GM11168 (cell line): ENCODE data around the gene FBL.

Experiments used
- in situ Hi-C: fragments of 300-500 bp; cut with MboI; formaldehyde crosslinking; loops from one replicate; pipeline ENCODE4 v1.12.0; 2022; ENCODE audit warnings: low sequenced_read_pairs; ENCODE audit not compliant: unreplicated experiment

The FBL gene

DNA sequence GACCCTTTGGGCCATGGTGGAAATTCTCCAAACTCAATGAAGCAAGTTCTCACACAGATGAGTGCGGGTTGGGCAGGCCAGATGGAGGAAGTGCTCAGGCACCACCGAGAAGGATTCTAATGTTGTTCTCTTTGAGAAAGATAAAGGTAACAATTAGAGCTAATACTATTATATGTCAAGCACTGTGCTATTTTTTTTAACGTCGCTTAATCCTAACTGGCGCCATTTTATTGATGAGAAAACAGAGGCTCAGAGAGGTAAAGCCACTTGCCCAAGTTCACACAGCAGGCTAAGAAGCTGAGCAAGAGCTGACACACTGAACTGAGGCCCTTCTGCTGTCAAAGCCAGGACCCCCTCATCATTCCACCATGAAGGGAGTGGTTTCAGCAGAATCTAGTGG lies 1.0 kb downstream of the FBL start:
- in situ Hi-C loops = loop anchor here (10.0 kb wide), 1 partner anchor 50 kb away; no protein-coding TSS in a partner anchor

DNA sequence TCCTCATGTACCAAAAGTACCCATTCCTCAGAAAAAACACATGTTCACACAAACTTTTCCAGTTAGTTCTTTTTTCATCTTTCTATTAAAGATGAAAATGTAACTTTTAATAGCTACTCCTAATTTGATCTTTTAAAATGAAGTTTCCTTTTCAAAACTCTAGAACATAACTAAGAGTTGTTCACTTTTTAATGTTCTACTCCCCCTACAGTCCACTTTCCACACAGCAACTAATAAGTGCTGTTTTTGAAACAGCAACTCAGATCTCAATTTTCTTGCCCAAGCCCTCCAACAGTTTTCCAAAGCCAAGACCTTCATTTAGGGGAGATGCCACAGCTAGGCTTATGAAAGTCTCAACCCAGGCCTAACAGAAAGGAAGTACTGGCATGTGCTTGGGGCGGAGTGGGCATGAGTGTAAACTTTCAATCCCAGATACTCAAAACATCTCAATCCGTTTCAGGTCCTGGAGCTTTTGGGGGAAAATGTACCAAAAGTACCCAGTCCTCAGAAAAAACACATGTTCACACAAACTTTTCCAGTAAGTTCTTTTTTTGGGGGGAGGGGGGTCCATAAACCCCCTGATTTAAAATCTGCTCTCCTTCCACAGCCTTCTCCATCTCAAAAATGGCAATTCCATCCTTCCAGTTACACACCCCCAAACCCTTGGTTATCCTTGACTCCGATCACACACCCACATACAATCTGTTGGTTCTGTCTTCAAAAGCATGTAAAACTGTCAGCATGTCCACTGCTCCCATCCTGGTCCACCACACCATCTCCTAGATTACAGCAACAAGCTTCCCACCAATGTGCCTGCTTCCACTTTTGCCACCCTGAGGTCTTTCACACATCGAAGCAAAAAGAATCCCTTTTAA lies 2.0 kb downstream of the FBL start:
- in situ Hi-C loops = loop anchor here (5.0 to 10.0 kb wide), 3 partner anchors 49 to 297 kb away; no protein-coding TSS in a partner anchor

DNA sequence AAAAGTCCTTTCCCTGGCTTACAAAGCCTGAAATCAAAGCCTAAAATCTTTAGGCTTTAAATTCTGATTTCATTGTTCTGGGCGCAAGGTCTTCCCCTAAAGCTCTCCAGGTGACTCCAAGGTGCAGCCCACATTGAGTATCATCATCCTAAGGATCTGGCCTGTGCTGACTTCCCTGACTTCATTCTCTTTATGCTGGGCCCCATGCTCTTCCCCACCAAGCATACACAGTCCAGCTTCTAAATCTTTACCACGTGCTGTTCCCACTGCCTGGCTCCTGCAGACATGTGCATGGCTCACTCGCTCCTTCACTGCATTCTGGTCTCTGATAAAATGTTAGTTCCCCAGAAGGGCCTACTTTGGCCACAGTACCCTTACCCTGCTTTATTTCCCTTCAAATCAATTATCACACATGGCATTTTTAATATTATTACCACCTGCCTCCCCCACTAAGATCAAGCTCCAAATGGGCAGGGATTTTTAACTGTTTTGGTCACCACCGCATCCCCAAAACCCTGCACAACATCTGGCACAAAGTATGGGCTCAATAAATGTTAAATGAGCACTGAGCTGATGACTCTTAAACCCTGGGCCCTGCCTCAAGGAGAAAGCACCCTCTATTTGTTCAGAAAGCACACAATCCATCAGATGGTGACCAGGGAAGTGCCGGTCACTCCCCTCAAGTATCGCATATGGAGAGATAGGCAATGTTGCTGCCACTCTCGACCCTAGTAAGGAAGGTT lies 3.3 kb downstream of the FBL start:
- in situ Hi-C loops = loop anchor here (5.0 to 10.0 kb wide), 3 partner anchors 48 to 296 kb away; no protein-coding TSS in a partner anchor

DNA sequence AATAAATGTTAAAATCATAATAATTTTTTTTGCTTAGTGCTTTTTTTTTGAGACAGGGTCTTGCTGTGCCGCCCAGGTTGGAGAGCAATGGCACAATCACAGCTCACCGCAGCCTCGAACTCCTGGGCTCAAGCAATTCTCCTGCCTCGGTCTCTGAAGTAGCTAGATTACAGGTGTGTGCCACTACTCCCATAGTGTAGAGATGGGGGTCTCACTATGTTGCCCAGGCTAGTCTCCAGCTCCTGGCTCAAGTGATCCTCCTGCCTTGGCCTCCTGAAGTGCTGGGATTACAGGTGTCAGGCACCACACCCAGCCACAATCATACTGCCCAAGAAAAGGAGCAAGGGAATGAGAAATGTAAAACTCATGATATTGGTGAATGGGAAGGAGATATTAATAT lies 5.1 kb downstream of the FBL start:
- in situ Hi-C loops = loop anchor here (5.0 to 10.0 kb wide), 3 partner anchors 46 to 294 kb away; no protein-coding TSS in a partner anchor

DNA sequence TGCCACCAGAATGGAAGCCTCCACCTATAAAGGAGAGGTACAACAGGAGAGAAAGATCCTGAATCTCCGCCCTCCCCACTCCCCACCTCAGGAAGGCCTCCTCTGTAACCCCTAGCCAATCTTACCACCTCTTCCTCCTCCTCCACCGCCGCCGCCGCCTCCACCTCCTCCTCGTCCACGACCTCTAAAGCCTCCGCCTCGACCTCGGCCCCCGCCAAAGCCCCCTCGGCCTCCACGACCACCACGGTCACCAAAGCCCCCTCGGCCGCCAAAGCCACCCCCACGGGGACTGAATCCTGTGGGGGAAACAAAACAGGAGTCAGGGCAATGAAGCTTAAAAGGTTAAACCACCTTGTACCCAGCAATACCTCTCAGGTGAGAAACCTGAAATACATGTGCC lies 5.7 kb downstream of the FBL start:
- in situ Hi-C loops = loop anchor here (5.0 to 10.0 kb wide), 3 partner anchors 46 to 293 kb away; no protein-coding TSS in a partner anchor

DNA sequence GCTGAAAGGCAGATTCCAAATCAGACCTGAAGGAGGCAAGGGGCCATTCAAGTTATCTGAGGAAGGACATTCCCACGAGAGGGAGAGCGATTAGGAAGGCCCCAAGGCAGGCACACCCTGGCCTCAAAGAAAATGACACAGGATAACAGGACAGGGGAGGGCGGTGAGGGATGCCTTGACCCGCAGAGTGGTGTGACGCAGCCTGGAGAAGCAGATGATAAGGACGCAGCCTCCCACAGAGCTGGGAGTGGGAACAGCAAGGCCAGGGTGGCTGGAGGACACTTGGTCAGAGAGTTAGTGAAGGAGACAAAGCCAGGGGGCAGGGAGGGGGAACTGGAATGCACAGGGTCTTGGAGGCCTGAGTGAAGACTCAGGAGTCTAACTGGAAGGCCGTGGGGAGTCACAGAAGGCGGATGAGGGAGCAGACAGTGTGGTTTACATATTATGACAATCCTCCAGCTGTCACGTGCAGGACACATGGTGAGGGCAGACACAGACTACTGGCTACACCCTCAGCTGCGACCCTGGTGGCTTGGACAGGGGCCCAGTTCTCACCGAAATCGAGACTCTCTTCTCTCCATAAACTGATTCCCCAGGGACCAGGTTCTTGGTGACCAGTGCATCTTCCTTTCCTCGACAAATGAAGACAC lies 6.4 kb downstream of the FBL start:
- in situ Hi-C loops = loop anchor here (5.0 to 10.0 kb wide), 3 partner anchors 45 to 293 kb away; no protein-coding TSS in a partner anchor

DNA sequence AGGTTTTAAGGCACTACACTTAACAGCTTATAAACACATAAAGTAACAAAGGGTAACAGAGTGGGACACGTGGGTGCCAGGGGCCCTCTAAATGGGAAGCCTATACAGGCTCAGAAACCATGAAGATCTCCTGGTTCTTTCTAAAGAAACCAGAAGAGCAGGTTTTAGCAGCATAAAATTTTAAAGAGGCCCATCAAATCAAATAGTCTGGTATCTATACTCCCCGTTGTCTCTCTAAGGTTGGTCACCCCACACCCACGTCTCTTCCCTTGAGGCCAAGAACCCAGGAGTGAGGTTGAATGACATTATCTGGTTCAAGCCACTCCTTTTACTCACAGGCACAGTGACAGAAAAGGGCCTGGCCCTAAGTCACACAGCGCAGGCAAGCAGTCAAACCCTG lies 7.6 kb downstream of the FBL start:
- in situ Hi-C loops = no loop called here

DNA sequence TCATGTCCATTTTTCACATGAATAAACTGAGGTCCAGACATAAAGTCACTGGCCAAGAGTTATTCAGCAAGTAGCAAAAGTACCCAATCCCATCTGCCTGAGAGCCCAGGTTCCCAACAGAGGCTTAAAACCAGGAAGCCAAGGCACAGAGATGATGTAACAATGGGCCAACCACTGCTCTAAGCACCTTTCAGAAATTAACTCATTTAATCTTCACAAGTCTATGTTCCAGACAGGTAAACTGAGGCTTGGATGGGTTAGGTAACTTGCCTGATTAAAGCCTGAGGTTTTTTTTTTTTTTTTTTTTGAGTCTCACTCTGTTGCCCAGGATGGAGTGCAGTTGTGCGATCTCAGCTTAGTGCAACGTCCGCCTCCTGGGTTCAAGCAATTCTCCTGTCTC lies 8.2 kb downstream of the FBL start:
- in situ Hi-C loops = no loop called here

DNA sequence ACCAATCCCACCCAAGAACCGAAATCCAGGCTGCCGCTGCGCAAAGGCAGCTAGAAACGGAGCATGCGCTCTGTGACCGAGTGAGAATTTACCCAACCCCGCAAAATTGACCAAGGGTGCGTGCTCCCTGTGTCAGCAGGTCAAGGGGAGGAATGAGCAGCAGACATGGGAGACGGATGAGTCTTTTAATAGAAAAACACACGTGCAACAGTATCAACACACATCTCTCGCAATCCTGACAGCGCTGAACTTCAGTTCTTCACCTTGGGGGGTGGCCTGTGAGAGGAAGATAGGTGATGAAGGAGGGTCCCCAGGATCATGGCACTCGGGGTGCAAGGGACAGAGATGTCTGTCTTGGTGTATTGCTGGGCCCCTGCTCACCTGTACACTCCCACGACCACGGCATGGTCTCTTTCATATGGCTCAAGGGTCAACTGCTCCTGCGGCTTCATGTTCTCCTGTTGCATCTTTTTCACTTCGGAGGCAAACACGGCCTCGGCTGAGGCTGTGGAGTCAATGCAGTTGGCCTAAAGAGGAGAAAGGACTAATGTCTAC lies 11.8 kb downstream of the FBL start:
- in situ Hi-C loops = no loop called here

DNA sequence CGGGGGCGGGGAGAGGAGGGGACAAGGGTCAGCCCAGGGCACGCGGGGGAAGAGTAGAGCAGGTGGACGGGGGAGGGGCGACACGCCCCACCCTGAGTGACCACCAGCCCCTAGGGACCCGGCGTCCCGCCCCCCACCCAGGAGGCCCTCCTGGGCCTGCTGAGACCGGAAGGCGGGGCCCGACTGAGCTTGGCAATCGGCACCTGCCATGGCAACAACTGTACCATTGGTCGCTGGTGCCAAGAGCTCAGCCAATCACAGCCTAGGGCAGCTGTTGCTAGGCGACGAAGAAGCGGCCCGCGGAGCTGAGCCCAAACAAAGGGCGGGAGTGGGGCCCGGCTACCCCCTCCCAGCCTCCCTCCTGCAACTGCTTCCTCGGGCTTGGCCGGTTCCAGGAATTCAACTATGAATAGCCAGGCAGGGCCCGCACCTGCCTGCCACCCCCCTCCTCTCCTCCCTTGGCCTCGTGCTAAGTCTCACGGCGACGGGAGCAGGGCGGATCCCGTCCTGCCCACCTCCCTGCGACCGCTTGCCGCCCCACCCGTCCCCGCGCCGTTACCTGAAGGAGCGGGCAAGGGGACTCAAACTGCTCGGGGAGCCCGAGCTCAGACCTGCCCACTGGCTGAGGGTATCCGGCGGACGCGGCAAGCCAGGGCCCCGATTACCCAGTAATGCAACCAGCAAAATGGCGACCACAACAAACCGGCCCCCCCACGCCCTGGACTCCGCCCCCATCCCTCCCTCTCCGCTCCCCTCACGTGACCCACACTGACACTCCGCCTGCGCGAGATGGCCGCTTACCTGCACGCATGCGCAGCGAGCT lies 12.5 kb downstream of the FBL start, which contains the start of gene DYRK1B:
TSS of gene DYRK1B (minus strand) at position 699 of the 823 bp plus-strand sequence. CDS start 2,295 bp downstream, outside the sequence.
- in situ Hi-C loops = no loop called here

DNA sequence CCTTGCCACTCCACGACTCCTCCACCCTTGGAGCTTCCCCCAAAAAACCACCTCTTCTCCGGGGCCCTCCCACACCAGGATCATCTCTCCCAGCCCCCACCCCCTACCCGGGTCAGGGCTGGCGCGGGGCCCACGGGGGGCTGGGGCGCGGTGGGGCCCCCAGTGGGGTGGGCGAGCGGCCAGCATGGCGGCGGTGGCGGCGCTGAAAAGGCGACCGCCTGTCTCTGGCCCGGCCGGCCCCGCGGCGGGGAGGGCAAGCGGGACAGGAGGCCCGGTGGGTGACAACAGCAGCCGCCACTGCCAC lies 13.1 kb downstream of the FBL start:
- in situ Hi-C loops = no loop called here

DNA sequence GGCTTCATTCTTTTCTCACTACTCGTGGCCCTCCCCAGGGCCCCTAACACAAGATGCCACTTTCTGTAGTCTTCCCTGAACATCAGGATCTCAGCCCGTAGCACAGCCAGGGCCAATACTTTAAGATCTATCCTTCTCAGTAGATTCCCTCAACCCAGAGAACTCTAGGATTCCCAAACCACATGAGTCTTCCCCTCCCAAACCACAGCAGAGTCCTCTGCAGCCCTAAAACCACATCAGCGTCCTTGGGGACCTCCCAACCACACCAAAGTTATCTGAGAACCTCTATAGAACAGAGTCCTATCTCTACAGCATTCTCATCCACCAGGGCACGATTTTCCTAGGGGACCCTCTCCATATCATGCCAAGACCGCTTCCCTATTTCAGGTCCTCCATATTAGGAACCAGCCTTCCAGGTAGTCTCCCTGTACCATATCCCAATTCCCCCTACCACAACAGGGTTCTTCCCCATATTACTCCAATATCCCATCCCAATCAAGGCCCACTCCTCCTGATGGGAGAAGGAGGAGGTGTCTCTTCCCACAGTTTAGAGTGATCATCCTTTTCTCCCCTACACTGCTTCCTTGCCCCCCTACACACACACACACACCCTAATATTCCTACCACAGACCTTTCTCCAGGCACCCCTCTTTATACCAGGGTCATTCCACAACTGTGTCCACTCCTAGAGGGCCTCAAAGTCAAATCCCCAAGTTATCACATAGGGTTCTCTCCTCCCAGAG lies 13.7 kb downstream of the FBL start:
- in situ Hi-C loops = no loop called here

DNA sequence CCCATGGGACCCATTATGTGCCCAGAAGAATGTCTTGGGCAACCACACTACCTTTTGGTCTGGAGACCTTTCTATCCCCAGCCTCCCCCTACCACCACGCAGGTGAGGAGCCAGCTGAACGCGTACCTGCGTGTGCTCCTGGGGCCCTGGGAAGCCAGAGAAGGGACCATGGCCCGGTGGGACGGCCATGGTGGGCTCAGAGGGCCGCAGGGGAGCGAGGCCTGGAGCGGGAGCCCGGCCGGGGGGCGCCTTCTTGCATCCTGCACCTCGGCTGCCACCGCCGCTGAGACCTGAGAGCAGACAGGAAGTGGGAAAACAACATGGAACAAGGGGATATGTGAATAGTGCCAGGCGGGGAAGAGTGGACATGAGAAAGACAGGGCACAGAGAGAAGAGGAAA lies 14.5 kb downstream of the FBL start:
- in situ Hi-C loops = no loop called here

DNA sequence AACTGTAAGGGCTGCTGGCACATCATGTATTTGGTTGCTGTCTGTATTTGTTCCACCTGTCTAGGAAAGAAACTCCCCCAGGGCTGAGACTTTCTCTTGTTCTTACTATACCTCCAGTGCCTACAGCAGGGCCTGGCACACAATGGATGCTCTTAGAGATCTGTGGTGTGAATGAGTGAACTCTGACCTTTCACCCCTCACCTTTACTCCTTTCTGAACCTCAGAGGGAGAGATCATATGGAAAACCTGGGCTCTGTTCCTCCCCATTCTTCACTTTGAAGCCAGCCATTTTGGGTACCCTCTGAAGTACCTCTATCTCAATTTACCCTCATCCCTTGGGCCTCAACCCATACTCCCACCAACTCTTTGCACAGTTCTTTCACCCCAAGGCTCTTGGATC lies 15.3 kb downstream of the FBL start:
- in situ Hi-C loops = no loop called here

DNA sequence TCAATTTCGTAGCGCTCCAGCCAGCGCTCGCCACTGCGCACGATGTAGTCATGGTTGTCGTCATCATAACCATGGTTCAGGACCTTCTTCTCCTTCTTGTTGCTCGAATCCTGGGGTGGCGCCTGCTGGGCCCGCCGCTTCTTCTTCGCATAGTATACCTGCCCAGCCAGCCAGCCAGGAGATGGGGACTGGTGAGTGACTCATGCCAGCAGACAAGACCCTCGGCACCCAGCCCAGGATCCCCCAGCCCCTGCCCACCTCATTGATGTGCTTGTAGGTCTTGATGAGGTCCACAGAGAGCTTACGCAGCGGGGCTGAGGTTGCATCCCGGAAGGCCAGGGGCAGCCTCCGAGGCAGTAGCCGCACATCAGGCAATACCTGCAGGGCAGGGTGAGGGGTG lies 15.8 kb downstream of the FBL start:
- in situ Hi-C loops = no loop called here

DNA sequence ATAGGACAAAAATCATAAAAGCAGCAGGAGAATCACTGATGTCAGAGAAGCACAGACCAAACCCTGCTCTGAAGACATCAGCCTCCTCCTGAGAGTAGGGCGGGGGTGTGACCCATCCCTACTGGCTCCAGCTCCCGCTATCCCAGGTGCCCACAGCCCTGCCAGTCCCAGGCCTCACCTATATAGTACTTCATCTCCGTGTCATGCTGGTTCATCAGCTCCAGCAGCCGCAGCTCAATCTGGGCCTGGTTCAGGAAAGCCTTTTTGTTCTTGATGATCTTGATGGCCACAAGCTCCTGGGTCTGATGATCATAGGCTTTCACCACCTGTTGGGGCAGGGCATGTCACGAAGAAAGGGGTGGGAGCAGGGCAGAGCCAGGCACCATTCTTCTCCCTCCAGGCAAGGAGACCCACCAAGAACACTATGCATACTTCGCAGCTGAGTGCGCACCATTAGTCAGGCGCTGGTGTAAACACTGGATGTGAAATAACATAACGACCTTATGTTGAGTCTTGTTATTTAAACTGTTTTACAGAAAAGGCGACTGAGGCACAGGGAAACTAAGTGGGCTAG lies 16.4 kb downstream of the FBL start:
- in situ Hi-C loops = no loop called here

DNA sequence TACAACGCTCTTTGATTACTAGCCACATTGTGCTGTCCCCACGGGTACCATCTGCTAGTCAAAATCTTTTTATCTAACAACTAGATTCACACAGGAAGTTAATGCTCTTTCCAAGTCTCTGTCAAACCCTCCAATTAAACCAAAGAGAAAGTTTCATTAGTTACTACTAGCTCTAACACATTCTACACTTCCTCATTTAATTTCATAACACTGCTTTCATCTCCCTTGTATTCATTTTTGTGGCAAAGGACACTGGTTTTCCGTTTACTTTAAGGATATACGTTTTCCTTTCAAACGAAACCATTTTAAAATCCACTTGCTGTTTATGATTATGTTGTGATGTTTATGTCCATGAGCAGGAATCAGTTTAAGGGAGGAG lies 17.5 kb downstream of the FBL start:
- in situ Hi-C loops = no loop called here

DNA sequence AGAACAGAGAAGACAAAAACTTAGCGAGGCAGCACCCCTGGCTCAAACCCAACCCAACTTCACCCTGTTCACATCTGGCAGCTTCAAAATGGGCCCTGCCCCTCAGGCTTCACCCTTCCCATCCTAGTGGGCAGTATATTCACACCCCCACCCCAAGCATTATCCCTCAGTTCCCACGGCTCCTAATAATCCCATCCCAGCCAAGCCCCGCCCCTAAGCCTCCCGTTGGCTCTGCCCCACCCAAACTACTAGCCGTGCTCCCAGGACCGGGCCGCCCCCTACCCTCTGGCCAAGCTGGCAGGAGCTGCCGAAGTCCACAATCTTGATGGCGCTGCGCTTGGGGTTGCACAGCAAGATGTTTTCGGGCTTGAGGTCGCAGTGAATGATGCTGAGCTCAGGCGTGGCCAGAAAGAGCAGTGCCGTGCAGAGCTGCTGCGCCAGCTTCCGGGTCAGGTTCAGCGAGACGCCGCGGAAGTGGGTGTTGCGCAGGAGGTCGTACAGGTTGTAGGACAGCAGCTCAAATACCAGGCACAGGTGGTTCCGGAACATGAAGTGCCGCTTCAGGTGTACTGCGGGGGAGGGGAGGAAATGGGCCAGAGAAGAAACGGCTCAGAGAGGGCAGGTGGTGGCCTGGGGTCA lies 18.0 kb downstream of the FBL start:
- in situ Hi-C loops = no loop called here
